ENCODE results near the gene SLCO2B1.

The SLCO2B1 gene

DNA sequence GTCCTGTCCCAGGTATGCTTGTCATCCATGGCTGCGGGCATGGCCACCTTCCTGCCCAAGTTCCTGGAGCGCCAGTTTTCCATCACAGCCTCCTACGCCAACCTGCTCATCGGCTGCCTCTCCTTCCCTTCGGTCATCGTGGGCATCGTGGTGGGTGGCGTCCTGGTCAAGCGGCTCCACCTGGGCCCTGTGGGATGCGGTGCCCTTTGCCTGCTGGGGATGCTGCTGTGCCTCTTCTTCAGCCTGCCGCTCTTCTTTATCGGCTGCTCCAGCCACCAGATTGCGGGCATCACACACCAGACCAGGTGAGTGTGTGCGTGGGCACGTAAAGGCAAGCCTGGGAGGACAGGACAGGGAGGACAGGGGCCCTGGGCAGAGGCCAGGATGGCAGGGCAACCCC is 42.4 kb downstream of the SLCO2B1 start:
- DNase-seq (ENCODE audit: low read depth in 2 of 2) = no peak

DNA sequence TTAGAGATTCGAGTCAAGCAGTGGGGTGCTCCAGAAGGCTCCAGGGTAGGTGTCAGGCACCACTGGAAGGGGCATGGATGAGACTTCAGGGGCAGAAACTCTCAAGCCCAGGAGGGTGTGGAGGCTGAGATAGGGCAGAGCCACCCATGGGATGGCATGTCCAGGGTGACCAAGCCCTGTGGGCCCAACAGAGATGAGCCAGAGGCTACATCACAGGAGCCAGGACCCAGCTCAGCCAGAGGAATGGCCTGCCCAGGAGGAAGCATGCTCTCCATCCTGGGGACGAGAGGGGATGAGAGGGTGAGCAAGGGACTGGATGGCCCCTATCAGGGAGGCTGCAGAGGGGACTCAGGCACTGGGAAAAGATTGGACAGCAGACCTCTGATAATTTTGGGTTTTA is 42.8 kb downstream of the SLCO2B1 start:
- no peak for DNase-seq (ENCODE audit: low read depth in 2 of 2)

DNA sequence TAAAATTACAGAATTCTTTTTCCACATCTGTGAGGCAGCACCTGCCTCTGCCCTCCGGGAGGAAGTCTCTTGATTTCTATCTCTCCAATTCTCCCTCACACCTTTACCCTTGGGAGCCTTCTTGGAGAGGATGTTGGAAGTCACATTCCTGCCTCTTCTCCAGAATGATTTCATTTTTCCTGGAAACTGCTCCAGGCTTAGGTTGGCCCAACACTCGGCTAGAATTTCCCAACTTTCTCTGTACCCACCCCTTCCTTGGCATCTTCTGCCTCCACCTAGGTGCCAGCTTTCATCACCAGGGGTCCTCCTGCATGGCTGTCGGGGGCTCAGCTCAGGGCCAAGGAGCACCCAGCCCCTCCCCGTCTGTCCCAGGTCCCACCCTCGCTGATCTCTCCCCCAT is 43.2 kb downstream of the SLCO2B1 start:
- DNase-seq (ENCODE audit: low read depth in 2 of 2) = no peak

DNA sequence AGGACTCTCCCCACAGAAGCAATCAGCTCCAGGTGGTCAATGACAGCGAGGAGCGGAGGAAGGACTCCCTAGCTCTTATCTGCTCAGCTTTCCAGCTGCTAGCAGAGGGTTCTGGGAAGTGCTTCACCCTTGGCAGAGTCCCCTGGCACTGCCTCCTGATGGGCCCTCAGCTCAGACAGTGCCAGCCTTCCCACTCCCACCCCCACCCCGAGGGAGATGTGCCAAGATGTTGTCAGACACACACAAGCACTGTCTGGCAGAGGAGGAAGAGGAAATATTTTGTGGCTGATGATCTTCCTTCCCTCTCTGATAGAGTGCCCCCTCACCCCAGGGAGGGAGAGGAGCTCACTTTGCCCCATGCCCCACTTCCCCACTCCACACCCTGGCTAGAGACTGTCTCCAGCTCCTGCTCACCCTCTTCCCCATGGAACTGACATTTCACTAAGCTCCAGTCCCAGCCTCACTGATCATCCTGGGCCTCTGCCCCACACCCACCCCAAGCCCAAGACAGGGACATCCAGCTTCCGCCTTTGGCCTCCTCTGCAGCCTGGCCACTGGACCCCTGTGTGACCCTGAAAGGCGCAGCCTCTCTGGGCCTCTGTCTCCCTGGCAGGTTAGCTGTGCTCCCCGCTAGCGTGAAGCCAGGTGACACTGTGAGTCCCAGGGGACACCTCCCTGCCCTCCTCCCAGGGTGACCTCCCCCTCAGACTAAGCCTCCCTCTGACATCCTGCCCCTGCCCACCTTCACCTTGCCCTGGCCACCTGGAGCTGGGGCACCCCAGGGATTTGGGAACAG is 44.5 kb downstream of the SLCO2B1 start:
- DNase-seq (ENCODE audit: low read depth in 2 of 2) = no peak

DNA sequence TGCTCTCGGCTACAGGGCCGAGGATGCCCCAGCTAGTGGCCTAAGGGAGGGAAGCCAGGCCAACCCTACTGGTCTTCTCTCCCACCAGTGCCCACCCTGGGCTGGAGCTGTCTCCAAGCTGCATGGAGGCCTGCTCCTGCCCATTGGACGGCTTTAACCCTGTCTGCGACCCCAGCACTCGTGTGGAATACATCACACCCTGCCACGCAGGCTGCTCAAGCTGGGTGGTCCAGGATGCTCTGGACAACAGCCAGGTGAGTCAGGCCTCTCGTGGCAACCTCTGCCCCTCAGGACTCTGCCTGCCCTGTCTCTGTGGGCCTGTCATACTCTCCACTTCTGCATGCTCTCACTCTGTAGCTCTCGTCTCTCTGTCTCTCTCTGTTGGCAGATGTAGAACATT is 45.5 kb downstream of the SLCO2B1 start:
- no peak for DNase-seq (ENCODE audit: low read depth in 2 of 2)

DNA sequence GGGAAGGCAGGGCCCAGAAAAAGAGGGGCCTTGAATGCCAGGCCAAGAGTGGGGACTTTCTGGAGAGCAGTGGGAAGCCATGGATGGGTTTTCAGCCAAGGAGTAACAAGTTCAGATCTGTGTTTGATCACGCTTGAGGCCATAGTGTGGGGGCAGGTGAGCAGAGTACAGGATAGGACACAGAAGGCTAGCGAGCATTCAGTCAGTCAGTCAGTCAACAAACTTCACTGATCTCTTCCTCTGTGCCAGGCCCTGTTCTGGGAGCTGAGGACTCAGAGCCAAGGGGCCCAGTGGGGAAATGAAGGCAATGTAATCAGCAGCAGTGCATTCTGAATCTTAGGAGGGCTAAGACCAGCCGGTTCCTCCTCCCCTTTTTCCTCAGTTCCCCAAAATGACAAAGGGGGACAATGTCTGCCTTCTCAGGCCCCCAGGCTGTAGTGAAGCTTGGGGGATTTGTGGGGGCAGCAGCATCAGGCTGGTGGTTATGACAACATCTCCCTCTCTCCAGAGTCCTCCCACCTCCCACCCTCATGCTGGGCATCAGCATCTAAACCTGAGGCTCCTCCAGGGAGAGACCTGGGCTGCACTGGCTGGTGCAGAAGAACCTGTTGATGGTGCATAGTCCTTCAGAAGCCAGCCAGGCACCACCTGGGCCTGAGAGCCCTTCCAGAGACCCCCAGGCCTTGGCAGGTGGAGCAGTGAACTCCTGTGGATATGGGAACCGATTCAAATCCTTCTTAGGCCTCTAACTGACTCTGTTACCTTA is 46.8 kb downstream of the SLCO2B1 start:
- no peak for DNase-seq (ENCODE audit: low read depth in 2 of 2)

DNA sequence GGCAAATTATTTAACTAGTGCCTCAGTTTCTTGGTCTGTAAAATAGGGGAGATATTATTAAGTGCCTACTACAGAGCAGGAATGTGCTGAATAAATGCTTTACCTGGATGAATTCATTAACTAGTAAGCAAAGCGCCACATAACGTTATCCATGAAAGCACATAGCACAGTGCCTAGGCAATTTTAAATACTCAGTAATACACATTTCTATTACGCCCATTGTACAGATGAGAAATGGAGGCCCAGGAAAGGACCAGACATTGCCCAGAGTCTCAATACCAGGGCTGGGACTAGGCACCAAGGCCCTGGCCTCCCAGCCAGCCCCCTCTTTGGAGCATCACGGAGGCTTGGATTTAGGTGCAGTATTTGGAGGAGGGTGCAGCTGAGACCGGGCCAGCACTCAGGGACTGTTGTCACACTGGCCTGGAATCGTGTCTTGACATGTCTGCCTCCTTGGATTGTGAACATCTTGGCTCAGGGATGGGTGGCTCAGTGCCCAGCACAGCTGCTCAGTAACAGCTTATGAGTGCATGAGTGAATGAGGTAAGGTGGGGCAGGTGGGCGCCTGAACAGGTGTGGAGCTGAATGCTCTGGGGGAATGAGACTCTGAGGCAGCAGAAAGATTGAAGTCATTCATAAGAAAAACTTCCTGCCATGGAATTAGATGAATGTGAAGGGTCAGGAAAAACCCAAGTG is 47.5 kb downstream of the SLCO2B1 start:
- no peak for DNase-seq (ENCODE audit: low read depth in 2 of 2)

DNA sequence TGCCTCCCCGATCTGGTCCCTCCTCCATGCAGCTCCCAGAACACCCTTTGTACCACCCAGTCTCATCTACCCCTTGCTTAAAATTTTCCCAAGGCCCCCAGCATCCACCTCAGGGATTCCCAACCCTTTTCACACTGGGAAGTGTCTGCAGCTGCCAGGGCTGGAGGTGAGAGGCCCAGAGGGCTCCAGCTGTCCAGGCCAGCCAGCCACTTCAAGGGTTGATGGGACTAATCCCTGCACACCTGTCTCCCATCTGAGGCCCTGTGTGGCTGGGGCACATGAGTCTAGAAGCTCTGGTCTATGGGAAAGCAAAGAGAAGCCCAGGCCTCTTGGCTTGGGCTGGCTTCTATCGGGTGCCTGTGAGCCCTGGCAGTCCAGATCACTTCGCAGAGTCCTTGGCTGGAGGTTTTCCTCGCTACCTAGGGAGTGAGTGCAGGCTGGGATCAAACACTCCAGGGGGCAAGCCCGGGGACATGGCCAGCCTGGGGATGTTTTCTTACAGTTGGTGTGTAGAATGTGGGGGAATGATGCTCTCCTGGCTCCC is 48.6 kb downstream of the SLCO2B1 start:
- no peak for DNase-seq (ENCODE audit: low read depth in 2 of 2)

DNA sequence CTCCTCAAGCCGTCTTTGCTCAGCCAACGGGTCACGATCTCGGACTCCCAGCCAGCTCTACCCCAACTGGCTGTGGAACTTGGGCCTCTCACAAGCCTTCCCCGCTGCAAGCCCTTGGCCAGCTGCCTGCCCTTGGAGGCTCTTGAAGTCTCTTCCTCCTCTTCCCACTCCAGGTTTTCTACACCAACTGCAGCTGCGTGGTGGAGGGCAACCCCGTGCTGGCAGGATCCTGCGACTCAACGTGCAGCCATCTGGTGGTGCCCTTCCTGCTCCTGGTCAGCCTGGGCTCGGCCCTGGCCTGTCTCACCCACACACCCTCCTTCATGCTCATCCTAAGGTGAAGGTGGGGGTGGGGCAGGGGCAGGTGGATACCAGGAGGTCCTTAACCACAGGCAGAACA is 49.1 kb downstream of the SLCO2B1 start:
- DNase-seq (ENCODE audit: low read depth in 2 of 2) = no peak

DNA sequence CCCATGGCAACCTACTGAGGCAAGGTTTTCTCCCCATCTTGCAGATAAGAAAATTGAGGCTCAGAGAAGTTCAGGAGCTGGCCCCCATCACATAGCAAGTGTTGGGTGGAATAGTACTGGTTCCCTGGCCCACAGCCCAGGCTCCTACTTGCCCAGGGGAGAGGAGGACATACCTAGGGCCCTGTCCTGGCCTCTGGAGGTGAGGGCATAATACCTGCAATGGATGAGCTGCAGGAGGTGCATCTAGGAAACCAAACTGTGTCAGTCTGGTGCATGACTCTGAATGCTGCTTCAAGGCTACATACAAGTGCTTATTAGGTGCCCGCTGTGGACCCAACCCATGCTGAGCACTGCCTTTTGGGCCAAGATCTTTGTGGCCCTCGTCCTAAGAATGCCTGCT is 49.6 kb downstream of the SLCO2B1 start:
- no peak for DNase-seq (ENCODE audit: low read depth in 2 of 2)

DNA sequence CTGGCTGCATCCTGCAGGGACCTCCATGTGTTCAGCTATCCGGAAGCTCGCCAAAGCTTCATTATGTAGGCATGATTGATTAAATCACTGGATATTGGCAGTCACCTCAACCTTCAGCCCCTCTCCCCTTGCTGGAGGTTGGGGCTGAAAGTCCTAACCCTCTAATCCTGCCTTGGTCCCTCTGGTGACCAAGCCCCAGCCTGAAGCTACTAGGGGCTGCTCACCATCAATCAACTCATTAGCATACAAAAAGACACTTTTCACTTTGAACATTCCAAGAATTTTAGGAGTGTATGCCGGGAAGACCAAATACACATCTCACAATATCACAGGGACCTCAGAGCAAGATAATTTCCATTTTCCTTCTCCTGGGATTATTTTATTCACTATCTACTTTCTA is 50.9 kb downstream of the SLCO2B1 start:
- DNase-seq (ENCODE audit: low read depth in 2 of 2) = no peak

DNA sequence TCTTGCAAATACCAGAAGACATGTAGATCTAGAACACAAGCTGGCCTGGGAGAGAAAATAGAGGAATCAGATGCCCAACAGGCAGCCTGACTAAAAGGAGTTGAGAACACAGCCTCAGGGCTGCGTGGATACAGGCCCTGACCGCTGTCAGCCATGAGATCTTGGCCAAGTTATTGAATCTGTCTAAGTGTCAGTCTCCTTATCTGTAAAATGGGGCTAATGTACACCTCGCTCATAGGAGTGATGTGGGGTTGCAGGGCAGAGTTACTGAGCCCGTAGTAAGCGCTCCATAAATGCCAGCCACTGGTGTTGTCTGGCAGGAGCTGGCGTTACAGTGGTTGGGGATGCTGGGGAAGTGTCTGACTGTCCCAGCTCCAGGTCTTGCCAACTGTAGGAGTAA is 51.3 kb downstream of the SLCO2B1 start:
- DNase-seq (ENCODE audit: low read depth in 2 of 2) = no peak

DNA sequence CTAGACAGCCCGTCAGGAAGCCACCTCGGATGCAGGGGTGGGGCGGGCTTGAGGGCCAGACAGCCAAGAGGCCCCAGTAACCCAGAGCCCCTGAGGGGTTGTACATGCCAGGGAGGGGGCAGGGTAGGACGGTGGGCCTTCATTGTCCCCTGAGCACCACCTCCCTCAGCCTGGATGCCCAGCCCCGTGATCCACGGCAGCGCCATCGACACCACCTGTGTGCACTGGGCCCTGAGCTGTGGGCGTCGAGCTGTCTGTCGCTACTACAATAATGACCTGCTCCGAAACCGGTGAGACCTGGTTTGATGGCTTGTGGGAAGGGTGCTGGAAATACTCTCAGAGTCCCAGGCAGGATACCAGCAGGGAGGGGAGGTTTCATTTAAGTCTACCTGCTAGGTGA is 52.2 kb downstream of the SLCO2B1 start:
- no peak for DNase-seq (ENCODE audit: low read depth in 2 of 2)

DNA sequence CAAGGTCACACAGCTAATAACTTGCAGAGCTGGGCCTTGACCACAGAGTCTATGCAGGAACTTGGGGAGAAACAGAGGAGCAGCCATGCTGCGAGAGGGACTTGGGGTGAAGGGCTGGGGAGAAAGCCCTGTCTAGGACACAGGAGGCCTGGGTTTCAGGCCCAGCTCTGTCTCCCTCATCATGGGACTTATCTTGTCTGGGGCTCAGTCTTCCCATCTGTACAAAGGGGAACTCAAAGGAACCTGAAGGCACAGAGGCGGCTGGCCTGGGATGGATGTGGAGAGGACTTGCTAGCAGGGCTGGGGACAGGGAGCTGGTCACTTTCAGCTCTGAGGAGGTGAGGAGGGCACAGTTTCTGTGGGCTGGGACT is 52.7 kb downstream of the SLCO2B1 start:
- no peak for DNase-seq (ENCODE audit: low read depth in 2 of 2)

DNA sequence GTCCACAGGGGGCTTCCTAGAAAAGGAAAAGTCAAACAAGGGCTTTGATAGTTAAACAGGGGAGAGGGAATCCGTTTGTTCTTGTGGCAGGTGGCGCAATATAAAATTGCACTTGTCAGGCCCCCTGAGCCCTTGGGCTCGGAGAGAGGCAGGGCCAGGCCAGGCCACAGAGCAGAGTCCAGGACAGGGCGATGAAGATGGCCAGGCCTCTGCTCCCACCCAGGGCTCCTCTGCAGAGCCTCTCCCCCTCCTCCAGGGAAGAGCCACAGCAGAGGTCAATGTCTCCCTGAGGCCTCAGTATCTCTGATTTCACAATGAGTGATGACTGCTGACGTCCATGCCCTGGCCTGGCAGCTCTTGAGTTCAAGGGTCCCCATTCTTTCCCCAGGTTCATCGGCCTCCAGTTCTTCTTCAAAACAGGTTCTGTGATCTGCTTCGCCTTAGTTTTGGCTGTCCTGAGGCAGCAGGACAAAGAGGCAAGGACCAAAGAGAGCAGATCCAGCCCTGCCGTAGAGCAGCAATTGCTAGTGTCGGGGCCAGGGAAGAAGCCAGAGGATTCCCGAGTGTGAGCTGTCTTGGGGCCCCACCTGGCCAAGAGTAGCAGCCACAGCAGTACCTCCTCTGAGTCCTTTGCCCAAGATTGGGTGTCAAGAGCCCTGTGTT is 53.2 kb downstream of the SLCO2B1 start:
- DNase-seq (ENCODE audit: low read depth in 2 of 2) = no peak

DNA sequence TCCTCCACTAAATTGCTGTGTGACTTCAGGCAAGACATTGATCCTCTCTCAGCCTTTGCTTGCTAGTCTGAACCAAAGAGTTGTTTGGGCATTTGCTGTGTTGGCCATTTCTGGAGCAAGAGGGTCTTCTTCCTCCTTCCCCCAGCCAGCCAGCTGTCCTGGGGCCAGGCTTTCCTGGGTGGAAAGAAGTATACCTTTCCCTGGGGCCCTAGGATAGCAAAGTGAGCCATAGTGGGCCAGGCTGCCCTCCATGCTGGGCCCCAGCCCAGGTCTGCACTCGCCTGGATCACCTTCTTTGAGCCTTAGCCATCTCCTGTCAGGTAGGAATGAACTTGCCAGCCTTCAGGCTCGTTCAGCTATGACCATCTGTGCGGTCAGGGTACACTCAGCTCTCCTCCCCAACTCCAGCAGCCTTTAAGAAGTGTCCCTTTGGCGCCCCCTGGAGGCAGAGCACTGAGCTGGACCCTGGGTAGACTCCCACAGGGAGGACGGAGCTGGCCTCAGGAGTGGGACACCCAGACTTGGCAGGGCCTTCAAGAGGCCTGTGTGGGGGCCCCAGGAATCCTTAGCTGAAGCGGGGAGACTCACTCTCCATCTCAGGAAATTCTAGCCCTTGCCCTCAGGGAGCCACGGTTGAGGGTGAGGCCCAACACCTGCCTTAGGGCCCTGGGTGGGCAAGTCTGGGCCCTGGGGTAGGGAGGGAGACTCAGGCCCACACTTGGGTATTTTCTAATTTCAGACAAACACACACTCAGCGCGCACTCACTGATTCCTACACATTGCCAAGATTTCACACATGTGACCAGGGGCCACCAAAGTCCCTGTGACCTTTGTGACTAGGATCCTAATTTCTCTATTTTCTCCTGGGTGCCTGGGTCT is 54.0 kb downstream of the SLCO2B1 start:
- peak; percentile 56 to 83 for DNase-seq (ENCODE audit: low read depth in 2 of 2)

DNA sequence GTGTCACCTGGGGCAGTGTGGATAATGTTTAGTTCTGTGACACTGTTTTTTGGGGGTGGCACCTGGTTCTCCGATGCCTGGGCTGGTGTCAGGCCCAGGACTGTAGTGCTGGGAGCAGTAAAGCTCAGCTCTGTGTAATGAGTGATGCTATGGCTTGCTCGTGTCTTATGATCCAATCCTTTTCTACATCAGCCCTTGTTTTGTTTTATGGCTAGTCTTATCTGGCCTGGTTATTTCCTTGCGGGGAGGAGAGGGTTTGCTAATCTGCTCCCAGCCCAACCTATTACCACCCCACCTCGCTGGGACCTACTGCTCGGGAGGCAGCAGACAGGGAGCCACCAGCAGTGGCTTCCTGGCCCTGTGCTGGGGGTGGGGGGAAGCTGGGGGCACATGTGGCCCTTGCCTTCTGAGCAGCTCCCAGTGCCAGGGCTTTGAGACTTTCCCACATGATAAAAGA is 54.7 kb downstream of the SLCO2B1 start:
- DNase-seq (ENCODE audit: low read depth in 2 of 2) = no peak

DNA sequence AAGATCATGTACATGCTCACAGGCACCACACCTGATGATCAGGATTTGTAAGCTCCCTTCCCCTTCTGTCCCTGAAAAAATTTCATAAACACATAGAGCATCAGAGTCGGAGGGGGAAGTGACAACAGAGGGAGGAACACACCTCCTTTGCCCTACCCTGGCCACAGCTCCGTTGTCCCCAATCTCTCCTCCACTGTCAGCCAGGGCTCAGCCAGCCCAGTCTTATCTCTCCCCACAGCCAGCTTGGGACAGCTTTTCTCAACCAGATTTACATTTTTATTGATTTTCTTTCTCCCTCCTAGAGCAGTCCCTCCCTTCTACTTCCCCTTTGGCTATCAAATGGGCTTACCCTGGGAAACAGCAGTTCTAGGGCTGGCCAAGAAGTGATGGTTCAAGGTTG is 57.5 kb downstream of the SLCO2B1 start:
- no peak for DNase-seq (ENCODE audit: low read depth in 2 of 2)

DNA sequence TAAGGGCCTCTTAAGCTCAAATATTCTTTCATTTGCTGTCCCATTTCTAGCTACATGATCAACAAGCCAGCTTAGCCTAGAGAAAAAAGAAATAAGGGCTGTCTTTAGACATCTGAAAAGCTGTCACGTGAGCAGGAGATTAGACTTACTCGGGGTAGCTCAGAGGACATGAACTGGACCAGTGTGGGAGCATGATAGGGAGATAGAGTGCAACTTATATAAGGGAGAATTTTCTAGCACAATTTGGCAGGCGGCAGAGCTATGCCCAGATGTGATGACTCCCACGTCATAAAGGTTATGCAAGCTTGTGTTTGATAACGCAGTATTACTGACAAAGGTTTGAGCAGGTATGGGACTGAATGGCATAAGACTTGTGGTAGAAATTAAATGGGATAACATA is 61.5 kb downstream of the SLCO2B1 start:
- no peak for DNase-seq (ENCODE audit: low read depth in 2 of 2)

DNA sequence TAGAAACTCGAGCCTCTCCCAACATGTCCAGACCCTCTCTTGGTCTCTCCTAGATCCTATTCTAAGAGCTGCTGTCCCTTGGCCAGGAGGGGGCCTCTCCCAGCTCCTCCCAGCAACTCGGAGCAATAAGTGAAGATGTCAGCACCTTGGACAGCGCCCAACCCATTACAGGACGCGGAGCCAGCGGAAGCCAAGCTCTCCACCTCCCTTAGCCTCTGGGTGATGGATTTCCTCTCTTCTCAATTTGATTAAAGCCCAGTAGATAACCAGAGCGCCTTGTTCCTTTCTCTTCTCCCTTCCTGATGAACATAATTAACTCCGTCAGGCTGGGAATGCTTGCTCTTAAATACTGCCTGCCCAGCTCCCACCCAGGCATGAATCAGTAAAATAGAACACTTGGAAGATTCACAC is 63.5 kb downstream of the SLCO2B1 start:
- DNase-seq (ENCODE audit: low read depth in 2 of 2) = peak; percentile 40 to 78

DNA sequence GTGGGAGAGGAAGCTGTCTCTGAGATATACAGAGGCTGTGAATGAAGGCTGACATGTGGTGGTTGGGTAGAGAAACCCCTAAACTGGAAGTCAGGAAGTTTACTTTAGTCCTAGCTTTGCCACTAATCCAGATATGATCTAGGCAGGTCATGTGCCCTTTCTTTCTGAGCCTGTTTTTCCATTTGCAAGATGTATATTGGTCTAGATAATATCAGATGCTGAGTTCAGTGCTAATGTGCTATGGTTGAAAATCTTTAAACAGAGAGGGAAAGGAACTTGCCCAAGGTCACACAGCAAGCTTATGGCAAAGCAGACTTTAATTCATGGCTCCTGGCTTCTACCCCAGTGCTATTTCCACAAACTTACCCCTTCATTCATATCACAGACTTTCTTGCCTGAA is 63.9 kb downstream of the SLCO2B1 start:
- no peak for DNase-seq (ENCODE audit: low read depth in 2 of 2)

All from stimulated activated CD4-positive, alpha-beta T cell treated with anti-CD3 and anti-CD28 coated beads, Interleukin-12 subunit alpha, Interleukin-12 subunit beta, amount 100 ng/mL, for 24 hours (primary cell).